Right lung (tissue), 5 donors: ENCODE measurements around the gene KCNQ1OT1. TPM values are rescaled to one million over a fixed set of nuclear protein-coding genes. Genes with fewer than 3 reads are reported as not detected.

Experiments used
- DNase-seq, 2 donors: peaks; one replicate each; pipeline ENCODE4 v3.0.0-alpha.2; 2013
- polyA plus RNA-seq, 5 donors: library from polyadenylated mRNA; unstranded; fragments of 120-200 nt; gene quantifications; one replicate each; pipeline versions ENCODE4 v1.2.1 to v1.2.3, GENCODE V29; 2013; ENCODE audit warnings: inconsistent platforms in 1 of 5, low replicate concordance in 1 of 5; ENCODE audit not compliant: insufficient read length in 5 of 5, insufficient read depth in 1 of 5

Gene KCNQ1OT1
- polyA plus RNA-seq, 5 donors = 1.3 to 3.1 (median 2.5) TPM

GRCh38 chr11:2704356-2704755 lies 4.6 kb upstream of the KCNQ1OT1 start:
- DNase-seq = no peak

DNA sequence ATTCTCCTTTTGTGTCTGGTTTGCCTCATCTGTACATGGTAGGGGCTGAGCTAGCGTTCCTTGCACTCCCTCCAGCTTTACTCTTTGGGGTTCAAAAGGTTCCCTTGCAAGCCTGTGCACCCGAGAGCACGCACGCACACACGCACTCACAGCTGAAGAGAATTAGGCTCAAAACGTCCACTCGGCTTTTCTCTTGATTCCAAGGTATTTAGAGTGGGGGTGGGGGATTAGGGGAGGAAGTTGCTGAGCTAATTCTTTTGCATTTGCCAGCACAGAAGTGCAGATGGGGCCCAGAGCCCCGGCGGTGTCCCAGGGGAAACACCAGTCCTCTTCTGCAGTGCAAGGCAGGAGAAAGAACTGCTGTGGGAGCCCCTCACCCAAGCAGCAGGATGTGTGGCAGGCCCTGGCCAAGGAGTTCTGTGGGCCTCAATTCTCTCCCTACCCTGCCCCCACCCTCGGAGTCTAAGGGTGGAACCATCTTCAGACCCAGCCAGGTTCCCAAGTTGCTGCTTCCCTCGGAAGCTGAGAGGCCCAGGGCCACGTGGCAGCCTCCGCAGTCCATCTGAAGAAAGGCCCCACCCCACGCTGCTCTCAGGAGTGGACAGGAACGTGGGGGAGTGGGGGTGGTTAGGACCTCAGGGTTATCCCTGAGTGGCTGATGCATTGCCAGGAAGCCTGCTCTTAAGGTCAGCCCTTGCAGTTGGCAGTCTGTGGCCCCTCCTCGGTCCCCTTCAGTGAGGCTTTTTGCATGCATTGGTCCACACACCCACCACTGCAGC lies 3.8 kb upstream of the KCNQ1OT1 start:
- peak in 1 of 2 donors; percentile 46 for DNase-seq

GRCh38 chr11:2702771-2703362 lies 3.1 kb upstream of the KCNQ1OT1 start:
- DNase-seq = no peak

DNA sequence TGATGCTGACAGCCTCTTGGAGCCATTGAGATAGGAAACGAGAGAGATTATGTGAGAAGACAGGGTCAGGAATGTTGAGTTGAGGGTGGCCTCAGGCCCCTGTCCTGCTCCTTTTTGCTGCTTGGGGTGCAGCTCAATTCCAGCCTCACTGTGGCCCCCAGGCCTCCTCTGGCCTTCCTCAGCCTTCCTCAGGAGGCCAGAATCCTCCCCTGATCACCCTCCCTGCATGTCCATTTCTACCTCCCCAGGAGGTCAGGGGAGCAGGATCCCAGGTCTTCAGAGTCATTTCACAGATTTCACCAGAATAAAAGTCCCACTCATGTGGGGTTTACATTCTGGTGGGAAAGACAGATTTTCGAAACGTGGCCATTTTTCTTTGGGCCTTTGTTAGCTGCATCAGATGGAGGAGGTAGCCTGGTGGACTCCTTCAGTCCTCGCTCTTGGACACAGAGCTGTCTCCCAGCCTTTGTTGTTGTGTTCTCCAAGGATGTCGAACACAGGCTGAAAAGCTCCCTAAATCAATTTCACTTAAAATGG lies 2.2 kb upstream of the KCNQ1OT1 start:
- no peak for DNase-seq

DNA sequence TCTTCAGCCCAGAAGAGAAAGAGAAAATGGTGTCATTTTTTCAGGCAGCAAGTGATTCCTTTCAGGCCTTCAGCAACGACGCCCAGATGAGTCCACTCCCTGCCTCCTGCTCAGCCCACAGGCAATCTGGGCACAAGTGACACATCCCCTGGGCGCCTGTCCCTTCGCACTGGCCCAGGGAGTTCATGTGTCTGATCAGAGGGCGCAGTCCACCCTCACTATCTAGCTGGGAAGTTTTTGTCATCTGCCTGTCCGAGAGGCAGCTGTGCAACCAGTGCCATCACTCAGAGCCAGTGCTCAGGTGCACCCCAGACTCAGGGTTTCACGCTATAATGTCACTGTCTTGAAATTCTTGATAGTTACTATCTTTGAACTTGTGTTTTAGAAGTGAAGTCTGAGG lies 1.4 kb upstream of the KCNQ1OT1 start:
- no peak for DNase-seq

- DNase-seq = peak in 1 of 2 donors; percentile 46
Observed at GRCh38 chr11:2700415-2701211, 819 bp upstream of the KCNQ1OT1 start.

DNA sequence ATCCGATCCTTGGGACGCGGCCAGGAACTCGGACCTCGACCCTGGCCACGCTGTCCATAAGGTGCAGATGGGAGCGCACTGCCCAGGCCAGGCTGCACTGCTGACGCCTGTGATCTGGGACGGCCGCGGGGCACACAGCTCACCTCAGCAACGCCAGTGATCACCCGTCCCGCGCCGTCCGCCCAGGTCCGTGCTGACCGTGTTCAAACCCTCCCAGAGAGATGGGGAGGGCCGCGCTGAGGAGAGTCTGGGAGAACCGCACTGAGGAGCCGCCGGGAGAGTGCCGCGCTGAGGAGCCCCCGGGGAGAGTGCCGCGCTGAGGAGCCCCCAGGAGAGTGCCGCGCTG lies 636 bp downstream of the KCNQ1OT1 start:
- DNase-seq = no peak

GRCh38 chr11:2698386-2699184 lies 1.2 kb downstream of the KCNQ1OT1 start:
- DNase-seq = no peak

DNA sequence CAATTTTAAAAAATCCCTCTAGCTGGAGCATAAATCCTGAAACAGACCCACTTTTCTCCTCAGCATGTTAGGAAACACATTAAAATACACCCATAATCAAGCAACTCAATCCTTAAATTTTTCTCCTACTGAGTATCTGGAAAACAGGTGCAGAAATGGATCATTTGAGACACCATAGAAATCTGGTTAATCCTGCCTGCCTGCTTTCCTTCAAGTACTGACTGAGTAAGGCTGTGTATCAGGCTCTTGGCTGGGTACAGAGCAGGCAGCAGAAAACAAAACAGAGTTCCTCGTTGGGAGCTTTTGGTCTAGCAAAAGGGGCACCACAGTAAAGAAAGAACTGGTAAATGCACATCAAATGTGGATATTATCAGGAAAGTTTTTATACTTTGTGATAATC lies 1.9 kb downstream of the KCNQ1OT1 start:
- DNase-seq = no peak

GRCh38 chr11:2696455-2696854 lies 3.3 kb downstream of the KCNQ1OT1 start:
- no peak for DNase-seq

DNA sequence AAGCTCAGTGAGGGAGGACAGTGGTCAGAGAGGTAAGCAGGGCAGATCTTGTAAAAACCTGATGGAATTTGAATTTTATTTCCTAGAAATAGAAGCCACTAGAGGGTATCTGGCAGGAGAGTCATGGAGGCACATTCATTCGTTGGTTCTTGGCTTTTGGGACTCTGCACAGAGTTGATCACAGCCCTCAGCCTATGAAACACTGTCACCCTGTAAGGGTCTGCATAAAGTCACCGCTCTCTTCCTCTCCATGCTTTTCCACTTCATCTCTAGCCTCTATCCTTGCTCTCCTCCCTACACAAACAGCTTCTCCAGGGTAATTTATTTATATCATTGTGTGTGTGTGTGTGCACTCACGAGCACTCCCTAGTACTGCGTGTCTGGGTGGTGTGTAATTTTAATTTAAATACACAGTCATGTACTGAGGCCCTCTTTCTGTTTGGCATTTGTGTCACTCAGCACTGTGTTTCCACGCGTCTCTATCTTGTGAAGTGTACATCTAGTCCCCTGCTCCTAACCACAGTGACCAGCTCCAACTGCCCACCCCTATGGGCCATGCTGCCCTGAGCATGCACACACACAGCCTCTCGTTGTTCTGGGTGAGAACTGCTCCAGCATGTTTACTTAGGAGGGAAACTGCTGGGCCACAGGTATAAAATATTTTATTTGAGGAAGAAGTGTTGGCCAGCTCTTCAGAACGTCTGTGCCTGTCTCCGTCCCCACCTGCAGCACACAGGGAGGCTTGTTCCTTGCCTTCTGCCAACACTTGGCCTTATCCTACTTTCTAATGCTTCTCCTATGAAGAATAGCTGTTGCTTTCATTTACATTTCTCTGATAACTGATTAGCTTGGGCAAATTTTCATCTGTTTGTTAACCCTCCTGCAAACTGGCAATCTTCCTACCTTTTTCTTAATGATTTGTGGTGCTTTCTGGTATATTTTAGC lies 4.5 kb downstream of the KCNQ1OT1 start:
- no peak for DNase-seq

- DNase-seq = no peak
Observed at GRCh38 chr11:2694495-2694894, 5.3 kb downstream of the KCNQ1OT1 start.

DNA sequence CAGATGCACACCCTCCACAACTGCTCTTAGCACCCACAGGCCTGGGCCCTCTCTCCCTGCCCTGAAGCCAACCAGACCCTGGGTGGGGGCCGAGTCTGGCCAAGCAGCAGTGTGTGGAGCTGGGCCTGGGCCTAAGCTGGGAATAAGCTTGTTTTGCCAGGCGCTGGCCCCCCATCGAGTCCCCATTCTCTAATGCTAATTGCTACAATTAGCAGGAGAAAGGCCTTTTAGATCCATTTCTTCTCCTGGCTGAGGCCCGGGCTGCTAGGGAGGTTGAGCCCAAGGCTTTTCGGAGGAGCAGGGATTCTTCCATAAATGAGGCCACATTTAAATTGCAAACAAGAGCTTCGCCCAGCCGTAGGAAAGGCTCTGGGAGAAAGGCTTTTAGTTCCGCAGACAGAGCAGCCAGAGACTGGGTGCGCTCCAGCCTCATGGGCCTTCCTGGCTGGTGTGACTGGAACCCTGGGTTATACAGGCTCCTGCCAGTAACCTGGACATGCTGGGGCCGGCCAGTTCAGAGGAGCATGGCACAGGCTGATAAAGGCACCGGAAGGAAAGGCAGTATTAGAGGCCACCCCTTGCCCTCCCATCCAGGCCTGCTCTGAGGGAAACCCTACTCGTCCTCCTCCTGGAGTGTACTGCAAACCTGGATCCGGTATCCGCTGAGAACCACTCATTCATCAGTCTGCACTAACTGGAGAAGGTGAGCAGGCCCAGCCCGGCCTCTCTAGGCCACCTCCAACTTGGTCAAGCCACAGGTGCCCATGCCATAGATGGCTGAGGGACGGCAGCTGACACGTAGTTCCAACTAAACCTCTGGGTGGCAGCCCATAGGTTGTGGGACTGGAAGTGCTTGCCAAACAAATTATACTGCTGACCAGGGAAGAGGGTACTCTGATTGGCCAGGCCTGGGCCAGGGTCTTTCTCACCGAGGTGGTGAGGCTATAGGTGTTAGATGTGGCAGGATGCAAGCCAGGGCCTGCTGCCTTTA lies 6.2 kb downstream of the KCNQ1OT1 start:
- no peak for DNase-seq

GRCh38 chr11:2691991-2692875 lies 7.6 kb downstream of the KCNQ1OT1 start:
- DNase-seq = peak in 1 of 2 donors; percentile 48

- DNase-seq = no peak
Observed at GRCh38 chr11:2691355-2691761, 8.4 kb downstream of the KCNQ1OT1 start.

DNA sequence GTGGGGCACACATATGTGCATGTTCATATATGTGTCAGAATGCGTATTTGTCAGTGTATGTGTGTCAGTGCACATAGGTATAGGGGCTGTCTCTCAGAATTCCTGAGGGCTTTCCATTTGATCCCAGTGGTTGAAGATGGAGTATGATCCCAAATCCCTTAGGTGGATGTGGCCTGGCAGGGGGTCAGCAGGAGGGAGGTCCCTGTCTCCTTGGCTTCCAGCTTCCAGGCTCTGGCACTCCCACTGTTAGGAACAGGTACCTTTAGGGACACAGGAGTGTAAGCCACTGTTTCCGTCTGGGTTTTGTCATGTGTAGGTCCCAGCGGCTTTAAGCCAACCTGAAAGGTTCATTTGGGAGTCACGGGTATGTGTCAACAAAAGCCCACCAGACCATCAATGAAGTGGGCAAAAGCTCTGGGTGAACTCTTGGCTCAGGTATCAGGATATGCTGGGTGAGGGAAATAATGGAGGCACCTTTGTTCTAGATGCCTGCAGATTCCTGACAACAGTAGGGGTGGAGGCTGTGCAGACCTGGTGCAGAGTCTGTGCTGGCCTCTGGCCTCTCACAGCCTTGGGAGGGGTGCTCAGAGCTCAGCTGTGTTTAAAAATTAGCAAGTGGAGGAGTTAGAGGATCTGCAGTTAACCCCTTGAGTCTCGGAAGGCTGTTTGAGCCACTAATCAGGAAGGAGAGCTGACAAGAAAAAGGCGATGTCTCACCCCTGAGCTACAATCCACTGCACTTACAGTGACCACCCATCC lies 9.0 kb downstream of the KCNQ1OT1 start:
- no peak for DNase-seq
